Urothelium cell line (cell line): ENCODE measurements around the gene SYT8.
"Not testable (repeated sequence)": the region's sequence is repeated elsewhere in the genome, so short reads cannot be mapped to it uniquely, and the experiment has no call there.

Experiments used
- DNase-seq: peaks from one replicate; pipeline ENCODE4 v3.0.0; 2011; ENCODE audit warnings: low spot score, mixed read lengths
- FAIRE-seq: peaks from 2 replicates; lab custom pipeline; 2011; peaks lifted over from hg19 to GRCh38; lab: Jason Lieb, UNC

SYT8 gene

DNA sequence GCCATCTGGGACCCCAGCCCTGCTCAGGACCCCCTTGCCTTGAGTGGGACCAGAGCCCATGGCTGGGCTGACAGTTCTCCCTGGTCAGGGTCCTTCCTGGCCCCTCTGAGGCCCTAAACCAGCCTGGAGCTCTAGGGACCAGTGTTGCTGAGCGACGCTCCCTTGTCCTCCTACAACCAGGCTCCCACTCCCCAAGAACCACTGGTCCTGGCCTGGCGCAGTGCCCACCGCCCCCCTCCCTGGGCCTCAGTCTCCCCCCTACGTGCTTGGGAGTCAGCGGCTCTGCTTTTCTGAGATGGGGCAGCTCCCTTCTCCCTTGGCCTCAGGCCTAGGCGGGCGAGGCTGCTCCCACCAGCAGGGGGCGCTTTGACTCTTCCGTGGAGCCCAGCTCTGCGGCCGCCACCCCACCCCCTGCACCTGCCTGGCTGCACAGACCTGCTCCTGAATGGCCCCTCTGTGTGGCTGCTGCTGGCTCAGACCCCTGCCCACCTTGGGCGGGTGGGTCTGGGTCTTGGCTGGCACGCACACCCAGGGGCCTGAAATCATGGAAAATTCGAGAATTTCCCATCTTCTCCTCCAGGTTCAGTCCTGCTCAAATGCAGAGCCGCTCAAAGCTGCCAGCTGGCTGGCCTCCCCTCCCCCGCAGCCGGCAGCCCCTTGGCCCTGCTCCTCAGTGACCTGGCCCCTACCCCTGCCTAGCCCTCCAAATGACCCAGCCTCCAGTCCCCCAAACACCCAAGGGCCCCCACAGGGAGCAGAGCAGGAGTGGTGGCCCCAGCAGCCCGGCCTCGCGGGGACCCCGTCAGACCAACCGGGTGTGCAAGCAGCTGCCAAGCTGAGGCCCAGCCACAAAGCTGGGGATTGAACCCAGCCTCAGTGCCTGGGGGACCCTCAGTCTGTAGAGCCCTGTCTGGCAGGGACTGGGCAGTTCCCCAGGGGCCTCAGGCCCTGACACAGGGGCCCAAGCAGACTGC lies 47.8 kb downstream of the SYT8 start:
- DNase-seq, result peak; percentile 77
- FAIRE-seq, result no peak

DNA sequence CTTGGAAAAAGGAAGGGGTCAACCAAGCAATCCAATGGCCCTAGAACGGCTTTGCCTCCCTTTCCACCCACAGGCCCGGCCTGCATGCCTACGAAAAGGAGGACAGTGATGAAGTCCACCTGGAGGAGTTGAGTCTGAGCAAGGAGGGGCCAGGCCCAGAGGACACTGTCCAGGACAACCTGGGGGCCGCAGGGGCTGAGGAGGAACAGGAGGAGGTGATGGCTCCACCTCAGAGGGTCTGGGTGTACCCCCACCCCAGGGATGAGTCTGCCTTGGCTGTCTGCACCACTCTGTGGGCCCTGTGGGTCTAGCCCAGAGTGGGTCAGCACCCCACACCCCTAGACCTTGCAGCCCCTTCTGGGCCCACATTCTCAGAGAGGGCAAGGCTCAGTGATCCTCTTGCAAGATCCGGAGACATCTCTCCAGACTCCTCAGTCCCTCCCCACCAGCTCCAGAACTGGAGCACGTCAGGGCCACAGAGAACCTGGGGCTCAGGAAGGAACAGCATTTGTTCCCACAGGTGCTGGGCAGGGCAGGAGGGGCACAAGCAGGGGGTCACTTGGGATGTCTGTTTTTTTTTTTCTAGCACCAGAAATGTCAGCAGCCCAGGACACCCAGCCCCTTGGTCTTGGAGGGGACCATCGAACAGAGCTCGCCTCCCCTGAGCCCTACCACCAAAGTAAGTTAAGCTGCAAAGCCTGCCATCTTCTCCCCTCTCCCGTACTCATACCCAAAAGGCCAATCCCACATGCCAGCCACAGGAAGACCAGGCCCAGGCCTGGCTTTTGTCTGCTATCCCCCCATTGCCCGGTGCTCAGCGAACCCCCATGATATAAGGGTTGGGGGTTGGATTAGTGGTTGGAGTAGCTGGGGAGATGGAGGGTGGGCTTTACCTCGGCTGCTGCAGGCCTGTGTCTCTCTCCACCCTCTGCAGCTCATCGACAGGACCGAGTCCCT lies 48.8 kb downstream of the SYT8 start:
- FAIRE-seq (no peak), DNase-seq (no peak)

DNA sequence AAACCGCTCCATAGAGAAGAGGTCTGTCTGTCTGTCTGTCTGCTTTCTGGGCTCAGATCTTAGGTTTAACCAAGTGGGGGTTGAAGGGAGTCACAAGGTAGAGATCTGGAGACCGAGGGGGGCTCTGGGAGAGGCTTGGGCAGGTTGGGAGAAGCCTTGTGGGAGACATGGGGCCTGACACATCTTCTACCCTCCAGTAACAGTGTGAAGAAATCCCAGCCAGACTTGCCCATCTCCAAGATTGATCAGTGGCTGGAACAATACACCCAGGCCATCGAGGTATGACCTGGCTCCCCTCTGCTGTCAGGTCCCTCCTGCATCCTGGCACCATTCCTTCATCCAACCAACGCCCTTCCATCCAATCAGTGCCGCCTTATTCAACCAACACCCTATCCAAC lies 49.5 kb downstream of the SYT8 start:
- FAIRE-seq (no peak), DNase-seq (no peak)

DNA sequence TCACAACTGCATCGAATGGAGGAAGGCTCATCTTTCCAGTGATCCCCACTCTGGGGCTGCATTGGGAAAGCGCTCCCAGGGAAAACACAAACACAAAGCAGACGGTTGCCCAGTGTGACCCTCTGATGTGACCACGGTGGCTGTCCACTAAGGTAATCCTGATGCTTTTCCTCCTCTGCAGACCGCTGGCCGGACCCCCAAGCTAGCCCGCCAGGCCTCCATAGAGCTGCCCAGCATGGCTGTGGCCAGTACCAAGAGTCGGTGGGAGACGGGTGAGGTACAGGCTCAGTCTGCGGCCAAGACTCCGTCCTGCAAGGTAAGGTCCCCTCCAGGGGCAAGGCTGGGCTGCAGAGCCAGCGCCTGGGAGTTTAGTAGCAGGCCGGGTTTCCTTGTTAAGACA lies 51.8 kb downstream of the SYT8 start:
- not testable (repeated sequence) for FAIRE-seq, DNase-seq
